Epithelial cell of proximal tubule (primary cell): ENCODE data around the gene CCNH. TPM values are rescaled to one million over a fixed set of nuclear protein-coding genes. Genes with fewer than 3 reads are reported as not detected.

ENCODE experiments used
- DNase-seq: peaks from one replicate; pipeline ENCODE4 v3.0.0-alpha.2; 2011; ENCODE audit warnings: low read depth
- H3K4me3 ChIP-seq: 2 replicates; pipeline ENCODE4 v1.5.1; 2011; ENCODE audit warnings: low read depth, mild to moderate bottlenecking, low read length
- total RNA-seq: library from RNA; depleted of rRNA; stranded (reverse); fragments of >200 nt; gene quantifications from 2 replicates; pipeline ENCODE4 v1.2.3, GENCODE V29; 2015
- TF ChIP-seq, protein P1 (sequence below): conservative IDR thresholded peaks from 2 replicates; pipeline ENCODE4 v1.5.1; 2012; ENCODE audit warnings: low read depth, mild to moderate bottlenecking, low read length

The CCNH gene
- total RNA-seq, 1 donor from 2014 or later = 61.7 TPM

DNA sequence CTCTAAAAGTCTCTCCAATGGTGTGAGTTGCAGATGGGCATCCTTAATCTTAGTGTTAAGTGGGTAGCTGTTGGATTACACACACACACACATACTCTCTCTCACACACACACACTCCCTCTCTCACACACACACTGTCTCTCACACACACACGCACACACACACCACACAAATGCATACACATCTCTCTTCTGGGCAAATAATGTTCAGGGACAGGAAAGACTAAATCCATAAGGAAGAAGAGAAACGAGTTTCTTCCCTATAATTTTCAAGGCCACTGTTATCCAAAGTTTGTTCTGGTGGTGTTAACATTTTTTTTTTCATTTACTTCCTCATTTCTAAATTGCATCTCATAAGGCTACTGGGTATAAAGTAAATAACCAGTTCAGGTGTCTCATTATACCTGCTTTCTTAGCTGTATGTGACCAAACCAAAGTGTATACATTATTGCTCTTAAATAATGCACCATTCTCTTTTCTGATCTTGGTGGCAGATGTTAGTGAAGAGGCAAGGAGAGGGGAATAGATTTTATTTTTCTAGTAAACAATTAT, 22.5 kb upstream of the CCNH start:
- no peak for DNase-seq
- H3K4me3 ChIP-seq = no peak overlapping the region
- TF ChIP-seq, protein P1, sequence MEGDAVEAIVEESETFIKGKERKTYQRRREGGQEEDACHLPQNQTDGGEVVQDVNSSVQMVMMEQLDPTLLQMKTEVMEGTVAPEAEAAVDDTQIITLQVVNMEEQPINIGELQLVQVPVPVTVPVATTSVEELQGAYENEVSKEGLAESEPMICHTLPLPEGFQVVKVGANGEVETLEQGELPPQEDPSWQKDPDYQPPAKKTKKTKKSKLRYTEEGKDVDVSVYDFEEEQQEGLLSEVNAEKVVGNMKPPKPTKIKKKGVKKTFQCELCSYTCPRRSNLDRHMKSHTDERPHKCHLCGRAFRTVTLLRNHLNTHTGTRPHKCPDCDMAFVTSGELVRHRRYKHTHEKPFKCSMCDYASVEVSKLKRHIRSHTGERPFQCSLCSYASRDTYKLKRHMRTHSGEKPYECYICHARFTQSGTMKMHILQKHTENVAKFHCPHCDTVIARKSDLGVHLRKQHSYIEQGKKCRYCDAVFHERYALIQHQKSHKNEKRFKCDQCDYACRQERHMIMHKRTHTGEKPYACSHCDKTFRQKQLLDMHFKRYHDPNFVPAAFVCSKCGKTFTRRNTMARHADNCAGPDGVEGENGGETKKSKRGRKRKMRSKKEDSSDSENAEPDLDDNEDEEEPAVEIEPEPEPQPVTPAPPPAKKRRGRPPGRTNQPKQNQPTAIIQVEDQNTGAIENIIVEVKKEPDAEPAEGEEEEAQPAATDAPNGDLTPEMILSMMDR = no peak

DNA sequence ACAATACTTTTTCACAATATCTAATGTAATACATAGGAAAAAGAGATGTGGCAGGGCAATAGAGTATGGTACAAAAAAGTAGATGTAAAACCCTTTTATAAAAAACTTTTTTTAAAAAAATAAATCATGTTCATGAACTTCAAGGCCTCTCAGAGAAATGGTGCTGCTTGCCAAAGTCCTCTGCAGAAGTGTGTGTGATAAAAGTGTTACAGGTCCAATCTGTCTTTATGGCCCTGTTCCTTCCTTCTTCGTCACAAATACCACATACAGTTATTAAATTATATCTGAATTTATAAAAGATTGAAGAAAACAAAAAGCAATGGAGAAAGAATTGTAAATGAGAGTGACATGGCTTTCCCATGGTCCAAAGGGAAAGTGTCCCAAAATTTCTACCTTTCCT, 21.7 kb upstream of the CCNH start:
- no peak for DNase-seq
- H3K4me3 ChIP-seq = no peak overlapping the region
- TF ChIP-seq, protein P1 = no peak

- no peak overlapping the region for H3K4me3 ChIP-seq
- DNase-seq = no peak
- TF ChIP-seq, protein P1 = no peak
Measured at GRCh38 chr5:87433945-87434344, 21.2 kb upstream of the CCNH start.

GRCh38 chr5:87432460-87432859, 19.7 kb upstream of the CCNH start:
- DNase-seq = no peak
- TF ChIP-seq, protein P1 = no peak
- H3K4me3 ChIP-seq = no peak overlapping the region

- TF ChIP-seq, protein P1 = no peak
- H3K4me3 ChIP-seq = no peak overlapping the region
- no peak for DNase-seq
Measured at GRCh38 chr5:87430863-87431457, 18.2 kb upstream of the CCNH start.

GRCh38 chr5:87423755-87424154, 11.0 kb upstream of the CCNH start:
- no peak for DNase-seq
- TF ChIP-seq, protein P1 = no peak

DNA sequence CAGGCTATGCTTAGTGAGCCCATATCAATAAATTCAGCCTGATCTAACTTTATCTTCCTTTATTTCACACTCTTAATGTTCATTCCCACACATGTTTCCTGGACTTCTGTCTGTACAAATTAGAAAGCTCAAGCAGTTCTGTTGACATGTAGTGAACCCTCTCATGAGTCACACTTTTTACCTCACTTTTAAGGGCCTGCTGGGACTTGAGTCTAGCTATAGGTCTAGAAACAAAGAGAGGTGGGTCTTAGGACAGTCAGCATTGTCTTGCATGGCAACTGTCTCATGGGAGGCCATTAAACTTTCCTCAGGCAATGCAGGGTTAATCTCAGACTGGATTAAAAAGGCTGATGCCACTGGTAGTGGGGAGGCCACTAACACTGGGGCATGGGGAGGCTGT, 8.6 kb upstream of the CCNH start:
- no peak for DNase-seq
- no peak overlapping the region for H3K4me3 ChIP-seq
- TF ChIP-seq, protein P1 = no peak

More at GRCh38 chr5:87423755-87424154, 11.0 kb upstream of the CCNH start:
- H3K4me3 ChIP-seq = no peak overlapping the region
